Chondrocyte (in vitro differentiated cells): ENCODE measurements around the gene TTC39A. TPM values are rescaled to one million over a fixed set of nuclear protein-coding genes. Genes with fewer than 3 reads are reported as not detected.

Source experiments
- DNase-seq: peaks from one replicate; pipeline ENCODE4 v3.0.0; 2021; ENCODE audit warnings: mixed read lengths, low spot score
- H3K27ac Mint-ChIP-seq: one replicate; pipeline ENCODE4 v1.8.0; 2021; ENCODE audit warnings: mild to moderate bottlenecking, moderate library complexity, mixed read lengths; ENCODE audit not compliant: unreplicated experiment
- H3K27me3 Mint-ChIP-seq: 2 replicates; pipeline ENCODE4 v1.8.0; 2021; ENCODE audit warnings: low read depth, mixed read lengths
- H3K36me3 Mint-ChIP-seq: 2 replicates; pipeline ENCODE4 v1.8.0; 2021; ENCODE audit warnings: low read depth, mixed read lengths
- H3K4me1 Mint-ChIP-seq: 2 replicates; pipeline ENCODE4 v1.8.0; 2021; ENCODE audit warnings: low read depth, mild to moderate bottlenecking, mixed read lengths
- H3K4me3 Mint-ChIP-seq: one replicate; pipeline ENCODE4 v1.8.0; 2021; ENCODE audit warnings: mild to moderate bottlenecking, moderate library complexity, mixed read lengths; ENCODE audit not compliant: unreplicated experiment
- H3K9me3 Mint-ChIP-seq: 2 replicates; pipeline ENCODE4 v1.8.0; 2021; ENCODE audit warnings: low read depth, mixed read lengths
- CTCF ChIP-seq: fragments of 200-600 bp; sonication (generic); IDR thresholded peaks from 2 replicates; pipeline ENCODE4 v1.5.0; 2021; ENCODE audit warnings: antibody characterized with exemption, mild to moderate bottlenecking, moderate library complexity
- total RNA-seq: library from RNA; stranded (reverse); gene quantifications from 3 replicates; pipeline ENCODE4 v1.2.1, GENCODE V29; 2021

Gene TTC39A
- total RNA-seq, 1 donor from 2014 or later: 4.0 TPM

GRCh38 chr1:51305371-51305823, 25.0 kb downstream of the TTC39A start:
- H3K27ac Mint-ChIP-seq: no peak overlapping the region
- H3K4me1 Mint-ChIP-seq: peaks cover 13% of the 10 kb centered on the region
- no peak for DNase-seq
- no peaks in the 10 kb centered on the region for H3K36me3 Mint-ChIP-seq
- no peak for TF ChIP-seq CTCF
- no peak overlapping the region for H3K4me3 Mint-ChIP-seq
- H3K9me3 Mint-ChIP-seq: no peaks in the 10 kb centered on the region
- H3K27me3 Mint-ChIP-seq: no peaks in the 10 kb centered on the region

- Mint-ChIP-seq H3K4me1 (peaks cover 13% of the 10 kb centered on the region), H3K4me3 (no peak overlapping the region), H3K36me3 (no peaks in the 10 kb centered on the region), H3K27me3 (no peaks in the 10 kb centered on the region), H3K9me3 (no peaks in the 10 kb centered on the region), H3K27ac (peak overlapping the region; percentile 49)
- TF ChIP-seq CTCF: no peak
- no peak for DNase-seq
Measured at GRCh38 chr1:51304360-51304759, 26.0 kb downstream of the TTC39A start.

GRCh38 chr1:51303751-51304251, 26.6 kb downstream of the TTC39A start:
- TF ChIP-seq CTCF: no peak
- no peak for DNase-seq
- Mint-ChIP-seq H3K27ac (peak overlapping the region; percentile 81), H3K4me1 (peaks cover 13% of the 10 kb centered on the region), H3K9me3 (no peaks in the 10 kb centered on the region), H3K4me3 (no peak overlapping the region), H3K27me3 (no peaks in the 10 kb centered on the region), H3K36me3 (no peaks in the 10 kb centered on the region)

GRCh38 chr1:51303315-51303714, 27.0 kb downstream of the TTC39A start:
- H3K4me1 Mint-ChIP-seq: peaks cover 13% of the 10 kb centered on the region
- DNase-seq: no peak
- H3K27me3 Mint-ChIP-seq: no peaks in the 10 kb centered on the region
- no peak for TF ChIP-seq CTCF
- no peaks in the 10 kb centered on the region for H3K36me3 Mint-ChIP-seq
- no peaks in the 10 kb centered on the region for H3K9me3 Mint-ChIP-seq
- peak overlapping the region; percentile 81 for H3K27ac Mint-ChIP-seq
- no peak overlapping the region for H3K4me3 Mint-ChIP-seq

GRCh38 chr1:51302746-51303145, 27.6 kb downstream of the TTC39A start:
- Mint-ChIP-seq H3K9me3 (no peaks in the 10 kb centered on the region), H3K4me3 (no peak overlapping the region), H3K4me1 (peaks cover 16% of the 10 kb centered on the region), H3K27ac (no peak overlapping the region), H3K27me3 (no peaks in the 10 kb centered on the region), H3K36me3 (no peaks in the 10 kb centered on the region)
- no peak for TF ChIP-seq CTCF
- no peak for DNase-seq
